HG02970 (cell line): ENCODE results near the gene FGFRL1.
"Not testable (repeated sequence)": the region's sequence is repeated elsewhere in the genome, so short reads cannot be mapped to it uniquely, and the experiment has no call there.

Experiments used
- ATAC-seq: cut with Tn5 transposase; IDR thresholded peaks from one replicate; pipeline ENCODE4 v1.9.1; 2021; ENCODE audit warnings: mild to moderate bottlenecking, moderate library complexity, moderate number of reproducible peaks; ENCODE audit not compliant: unreplicated experiment, low FRiP score

Gene FGFRL1

GRCh38 chr4:1035510-1035909, 24.1 kb downstream of the FGFRL1 start:
- ATAC-seq, result no peak

DNA sequence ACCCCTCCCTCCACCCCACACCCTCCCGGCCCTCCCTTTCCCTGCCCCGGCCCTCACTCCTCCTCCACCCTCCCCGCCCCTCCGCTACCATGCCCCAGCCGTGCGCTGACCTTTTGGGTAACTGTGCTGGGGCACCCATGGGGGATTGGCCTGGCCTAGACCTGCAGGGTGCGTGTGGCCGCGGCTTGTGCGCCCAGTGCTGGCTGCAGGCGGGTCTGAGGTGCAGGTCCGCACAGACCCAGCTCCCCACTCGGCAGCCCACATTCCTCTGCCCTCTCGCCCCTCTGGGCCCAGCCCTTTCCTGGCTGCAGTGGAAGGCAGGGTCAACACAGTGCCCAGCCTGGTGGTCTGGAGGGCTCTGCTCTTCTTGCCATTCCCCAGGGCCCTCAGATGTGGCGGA, 24.7 kb downstream of the FGFRL1 start:
- no peak for ATAC-seq

GRCh38 chr4:1036976-1037810, 25.8 kb downstream of the FGFRL1 start:
- ATAC-seq, result no peak

DNA sequence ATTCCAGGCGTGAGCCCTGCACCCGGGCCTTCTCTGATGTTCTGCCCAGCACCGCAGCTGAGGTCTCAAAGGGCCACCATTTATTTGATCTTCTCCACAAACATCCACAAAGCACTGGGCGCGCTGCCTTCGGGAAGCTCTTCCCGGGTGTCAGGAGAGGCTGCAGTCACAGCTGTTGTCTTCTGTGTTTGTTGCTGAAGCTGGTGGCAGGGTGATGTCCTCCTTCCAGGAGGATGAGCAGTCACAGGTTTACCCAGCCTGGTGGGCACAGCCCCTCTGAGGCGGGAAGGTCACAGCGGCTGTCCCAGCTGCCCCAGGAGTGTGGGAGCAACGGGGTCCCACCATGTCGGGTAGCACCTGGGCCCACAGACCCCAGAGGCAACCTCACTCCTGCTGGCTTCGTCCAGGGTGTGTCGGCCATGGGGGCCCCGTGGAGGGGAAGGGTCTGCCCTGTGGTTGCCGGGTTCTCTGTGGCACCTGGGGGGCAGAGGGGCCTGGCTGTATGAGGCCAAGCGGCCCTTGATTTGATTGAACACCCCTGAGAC, 27.6 kb downstream of the FGFRL1 start:
- no peak for ATAC-seq

- no peak for ATAC-seq
Measured at GRCh38 chr4:1039493-1040343, 28.3 kb downstream of the FGFRL1 start.

DNA sequence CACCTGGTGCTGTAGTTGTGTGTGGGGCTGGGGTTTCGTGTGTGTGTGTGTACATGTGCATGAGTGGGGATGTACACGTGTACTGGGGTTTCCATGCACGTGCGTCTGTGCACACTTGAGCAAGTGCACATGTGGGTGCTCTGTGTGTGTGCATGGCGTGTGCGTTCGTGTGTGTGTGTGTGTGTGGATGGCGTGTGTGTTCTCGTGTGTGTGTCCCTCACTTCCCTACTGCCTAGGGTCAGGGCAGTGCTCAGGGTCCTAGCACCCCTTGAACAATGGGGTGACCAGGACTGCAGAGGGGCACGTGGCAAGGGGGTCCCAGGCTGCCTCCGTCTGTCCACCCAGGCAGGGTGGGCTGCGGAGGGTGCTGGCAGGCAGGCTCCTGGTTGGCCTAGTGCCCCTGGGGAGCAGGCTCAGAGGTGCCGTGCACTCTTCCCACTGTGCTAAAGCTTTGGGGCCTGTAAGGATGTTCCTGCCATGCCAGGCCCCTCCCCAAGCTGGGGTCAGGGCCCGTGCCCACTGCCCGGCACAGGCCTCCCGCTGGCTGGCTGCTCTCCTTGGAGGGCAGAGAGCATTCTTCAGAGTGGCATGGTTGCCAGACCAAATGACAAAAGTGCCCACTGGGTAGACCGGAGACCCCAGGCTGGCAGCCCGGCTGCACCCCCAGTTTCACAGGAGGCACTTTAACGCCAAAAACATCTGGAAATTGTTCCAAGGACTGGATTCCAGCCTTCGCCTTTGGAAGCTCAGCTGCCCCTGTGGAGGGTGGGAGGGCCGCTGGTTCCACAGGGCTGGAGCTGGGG, 29.1 kb downstream of the FGFRL1 start:
- ATAC-seq, result no peak

- no peak for ATAC-seq
Measured at GRCh38 chr4:1041147-1041935, 29.9 kb downstream of the FGFRL1 start.

DNA sequence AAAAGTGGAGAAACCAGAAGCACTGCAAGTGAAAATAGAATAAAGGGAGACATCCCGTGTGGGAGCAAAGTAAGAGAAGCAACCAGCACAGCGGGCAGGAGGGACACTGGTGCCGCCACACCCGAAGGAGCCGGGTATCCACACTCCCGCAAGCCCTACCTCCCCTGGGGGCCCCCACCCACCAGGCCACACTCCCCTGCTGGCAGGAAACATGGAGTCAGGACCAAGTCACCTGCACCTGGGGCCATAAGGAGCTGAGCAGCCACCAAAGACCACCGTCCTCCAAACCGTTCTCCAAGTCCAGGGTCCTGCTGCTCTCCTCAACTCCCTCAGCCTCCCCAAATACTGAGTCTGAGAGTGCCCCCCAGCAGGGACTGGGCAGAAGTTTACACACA, 30.5 kb downstream of the FGFRL1 start:
- ATAC-seq, result no peak

GRCh38 chr4:1042352-1043055, 31.1 kb downstream of the FGFRL1 start:
- ATAC-seq, result no peak

DNA sequence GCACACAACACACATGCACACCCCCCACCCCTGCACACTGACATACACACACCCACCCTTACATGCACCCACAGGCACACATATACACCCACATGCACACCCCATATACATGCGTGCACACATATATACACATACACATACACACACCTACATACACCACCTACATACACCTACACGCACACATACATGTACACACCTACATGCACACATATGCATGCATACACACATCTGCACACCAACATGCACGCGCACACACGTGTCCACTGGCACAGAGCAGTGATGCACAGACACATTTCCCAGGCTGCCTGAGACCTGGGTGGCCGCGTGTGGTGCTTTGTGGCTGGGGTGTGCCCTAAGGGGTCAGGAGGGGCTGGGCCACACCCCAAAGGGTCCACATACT, 31.7 kb downstream of the FGFRL1 start:
- no peak for ATAC-seq

DNA sequence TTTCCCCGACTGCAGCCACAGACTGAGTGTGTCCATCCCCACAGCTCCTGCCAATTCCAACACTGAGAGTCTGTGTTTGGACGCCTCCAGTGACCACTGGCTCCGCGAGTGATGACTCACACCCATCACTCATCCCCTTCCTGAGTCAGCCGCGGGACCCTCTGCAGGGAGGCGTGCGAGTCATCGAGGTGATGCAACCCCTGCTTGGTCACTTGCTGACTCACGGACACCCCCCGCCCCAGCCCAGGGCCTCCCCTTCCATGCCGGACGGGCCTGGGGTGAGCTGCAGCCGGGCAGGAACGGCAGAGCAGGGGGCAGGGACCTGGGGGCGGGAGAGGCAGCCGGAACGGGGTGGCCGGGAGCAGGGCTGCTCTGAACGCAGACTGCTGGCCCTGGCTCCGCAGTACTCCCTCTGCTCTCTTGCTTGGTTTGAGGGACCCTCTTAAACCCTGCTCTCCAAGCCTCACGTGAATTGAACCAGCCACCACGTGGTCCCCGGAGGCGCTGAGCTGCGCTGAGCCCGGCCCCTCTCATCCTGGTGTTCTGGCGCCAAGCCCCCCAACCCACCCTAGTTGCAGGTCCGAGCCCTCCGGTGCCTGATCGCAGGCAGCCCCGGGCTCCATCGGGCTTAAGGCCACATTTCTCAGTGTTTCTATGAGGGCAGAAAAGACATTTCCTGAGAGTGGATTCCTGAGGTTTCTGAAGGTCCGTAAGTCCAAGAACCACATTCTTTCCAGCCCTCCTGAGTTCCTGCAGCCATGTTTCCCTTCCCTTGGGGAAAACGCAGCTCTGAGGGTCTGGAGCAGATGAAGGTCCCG, 32.4 kb downstream of the FGFRL1 start:
- no peak for ATAC-seq

DNA sequence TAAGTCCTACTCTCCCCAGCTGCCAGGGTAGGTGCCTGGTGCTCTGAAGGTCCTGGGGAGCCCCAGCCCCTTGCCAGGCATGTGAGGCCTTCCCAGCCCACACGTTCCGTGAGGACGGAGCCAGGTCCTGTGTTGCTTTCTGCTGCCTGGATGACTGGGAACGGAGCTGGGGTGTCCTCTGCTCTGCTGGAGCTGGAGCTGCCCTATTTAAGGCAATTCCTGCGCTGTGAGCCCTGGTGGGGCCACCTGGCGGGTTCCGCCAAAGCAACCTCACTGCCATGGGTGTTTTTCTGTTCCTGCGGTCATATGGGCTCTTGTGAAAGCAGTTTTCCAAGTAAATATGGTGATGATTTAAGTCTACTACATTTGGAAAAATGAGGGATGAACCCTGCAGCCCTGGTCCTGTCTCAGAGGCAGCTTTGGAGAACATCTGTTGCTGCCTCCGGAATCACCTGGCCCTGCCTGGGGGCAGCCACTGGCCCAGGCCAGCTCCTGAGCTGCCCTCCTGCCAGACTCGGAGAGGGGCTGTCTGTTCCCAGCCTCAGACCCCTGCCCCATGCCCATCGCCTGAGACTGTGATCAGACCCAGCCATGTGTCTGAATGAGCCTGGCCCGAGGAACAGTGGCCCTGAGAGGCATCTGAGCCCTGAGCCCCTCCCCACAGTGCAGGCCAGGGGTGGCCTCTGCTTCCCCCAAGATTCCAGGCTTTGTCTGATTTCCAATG, 33.2 kb downstream of the FGFRL1 start:
- ATAC-seq, result no peak

- ATAC-seq, result no peak
Measured at GRCh38 chr4:1045193-1045594, 33.8 kb downstream of the FGFRL1 start.

DNA sequence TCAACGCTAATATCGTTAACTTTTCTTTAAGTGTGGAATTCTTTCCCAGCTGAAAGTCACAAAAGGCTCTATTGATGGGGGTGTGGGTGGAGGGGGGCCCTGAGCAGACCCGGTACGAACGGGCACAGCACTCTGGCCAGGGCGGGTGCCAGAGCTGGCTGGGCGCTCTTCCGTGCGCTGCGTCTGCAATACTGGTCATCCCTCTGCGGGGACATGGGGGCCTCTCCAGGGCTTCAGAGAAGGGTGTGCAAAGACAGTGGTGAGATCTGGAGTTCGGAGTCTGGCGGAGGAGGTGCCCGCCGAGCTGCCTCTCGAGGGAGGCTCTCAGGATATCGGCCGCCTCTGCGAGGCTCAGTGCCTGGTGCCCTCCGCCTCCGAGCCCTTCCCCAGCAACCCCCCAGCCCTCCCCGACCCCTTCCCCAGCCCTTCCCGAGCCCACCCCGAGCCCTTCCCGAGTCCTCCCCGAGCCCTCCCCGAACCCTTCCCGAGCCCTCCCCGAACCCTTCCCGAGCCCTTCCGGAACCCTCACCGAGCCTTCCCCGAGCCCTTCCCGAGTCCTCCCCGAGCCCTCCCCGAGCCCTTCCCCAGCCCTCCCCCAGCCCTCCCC, 34.3 kb downstream of the FGFRL1 start:
- ATAC-seq, result no peak

DNA sequence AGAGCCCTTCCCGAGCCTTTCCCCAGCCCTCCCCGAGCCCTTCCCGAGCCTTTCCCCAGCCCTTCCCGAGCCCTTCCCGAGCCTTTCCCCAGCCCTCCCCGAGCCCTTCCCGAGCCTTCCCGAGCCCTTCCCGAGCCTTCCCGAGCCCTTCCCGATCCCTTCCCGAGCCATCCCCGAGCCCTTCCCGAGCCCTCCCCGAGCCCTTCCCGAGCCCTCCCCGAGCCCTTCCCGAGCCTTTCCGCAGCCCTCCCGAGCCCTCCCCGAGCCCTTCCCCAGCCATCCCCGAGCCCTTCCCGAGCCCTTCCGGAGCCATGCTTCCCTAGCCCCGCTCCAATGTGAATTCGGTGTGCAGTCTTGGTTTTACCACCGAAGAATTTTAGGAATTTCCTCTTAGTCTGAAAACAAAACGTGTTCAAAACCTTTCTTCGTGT, 35.2 kb downstream of the FGFRL1 start:
- ATAC-seq, result not testable (repeated sequence)

GRCh38 chr4:1047106-1047975, 35.9 kb downstream of the FGFRL1 start:
- ATAC-seq, result no peak
